Measurements from ENCODE around the gene ATG4A. TPM values are rescaled to one million over a fixed set of nuclear protein-coding genes. Genes with fewer than 3 reads are reported as not detected.

ATG4A gene
- total RNA-seq, 2 experiments from 2014 or later, result 2.9 to 4.0 TPM

DNA sequence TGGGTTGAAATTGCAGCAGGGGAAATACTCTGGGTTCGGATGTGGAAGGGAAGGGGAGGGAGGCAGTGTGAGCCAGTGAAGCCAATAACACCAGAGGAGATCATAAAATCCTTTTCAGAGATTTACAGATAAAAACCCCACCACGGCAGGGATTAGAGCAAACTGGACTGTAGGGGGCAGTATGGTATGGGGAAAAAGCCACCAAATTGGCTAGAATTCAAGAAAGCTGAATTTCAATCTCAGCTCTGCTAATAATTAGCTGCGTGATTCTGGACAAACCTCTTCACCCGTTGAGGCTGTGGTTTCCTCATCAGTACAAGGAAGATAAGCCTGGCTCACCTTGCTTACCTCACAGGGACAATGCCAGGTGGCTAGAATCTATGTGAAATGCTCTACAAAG lies 108.1 kb downstream of the ATG4A start:
- no peaks in the 10 kb centered on the region for H3K9me3 ChIP-seq (ENCODE audit: control insufficient read depth in 1 of 2, insufficient read depth in 1 of 2, low read length in 2 of 2)
- CTCF ChIA-PET, result interaction anchor here (1.6 kb wide), 1 partner anchor 9 kb away, joined by 3 read pairs; no protein-coding TSS in a partner anchor

DNA sequence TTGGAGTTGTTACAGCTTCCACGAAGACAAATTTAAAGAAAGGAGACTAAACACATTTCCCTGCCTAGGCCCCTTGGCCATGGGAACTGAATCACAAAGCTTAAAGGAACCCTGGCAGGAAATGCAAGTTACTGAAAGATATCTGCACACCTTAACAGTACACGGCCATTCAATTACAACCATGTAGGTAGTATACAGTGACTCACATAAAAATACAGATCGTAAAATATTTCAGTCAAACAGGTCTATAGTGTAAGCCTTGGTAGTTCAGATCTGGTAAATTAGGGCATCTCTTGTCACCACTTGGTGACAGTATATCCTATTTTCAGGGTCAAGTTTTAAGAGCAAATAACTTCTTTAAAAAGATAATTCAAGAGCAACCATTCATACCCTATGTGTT lies 112.0 kb downstream of the ATG4A start:
- no peak overlapping the region for H3K27ac Mint-ChIP-seq

More for the DNA sequence above, 108.1 kb downstream of the ATG4A start:
- Mint-ChIP-seq H3K4me3 (no peak overlapping the region), H3K27me3 (peaks cover 18% of the 10 kb centered on the region), H3K27ac (no peak overlapping the region), H3K4me1 (ENCODE audit: low read depth) (no peaks in the 10 kb centered on the region), H3K9me3 (no peaks in the 10 kb centered on the region), H3K36me3 (ENCODE audit: low read depth) (no peaks in the 10 kb centered on the region)
- POLR2A ChIA-PET, result no interaction called here
- Histone ChIP-seq H3K27ac (ENCODE audit: low read depth in 1 of 2, low read length in 2 of 2) (no peak overlapping the region), H3K4me3 (ENCODE audit: low read length) (no peak overlapping the region), H3K27me3 (ENCODE audit: control insufficient read depth in 1 of 2, insufficient read depth in 2 of 2, low read length in 2 of 2) (no peaks in the 10 kb centered on the region), H3K36me3 (ENCODE audit: insufficient read depth, low read length) (no peaks in the 10 kb centered on the region), H3K4me1 (ENCODE audit: insufficient read depth, low read length) (no peaks in the 10 kb centered on the region)
- ATAC-seq (ENCODE audit: poor library complexity) (no peak), DNase-seq (peak in 2 of 14 experiments; percentile 1)
- TF ChIP-seq, protein P1, sequence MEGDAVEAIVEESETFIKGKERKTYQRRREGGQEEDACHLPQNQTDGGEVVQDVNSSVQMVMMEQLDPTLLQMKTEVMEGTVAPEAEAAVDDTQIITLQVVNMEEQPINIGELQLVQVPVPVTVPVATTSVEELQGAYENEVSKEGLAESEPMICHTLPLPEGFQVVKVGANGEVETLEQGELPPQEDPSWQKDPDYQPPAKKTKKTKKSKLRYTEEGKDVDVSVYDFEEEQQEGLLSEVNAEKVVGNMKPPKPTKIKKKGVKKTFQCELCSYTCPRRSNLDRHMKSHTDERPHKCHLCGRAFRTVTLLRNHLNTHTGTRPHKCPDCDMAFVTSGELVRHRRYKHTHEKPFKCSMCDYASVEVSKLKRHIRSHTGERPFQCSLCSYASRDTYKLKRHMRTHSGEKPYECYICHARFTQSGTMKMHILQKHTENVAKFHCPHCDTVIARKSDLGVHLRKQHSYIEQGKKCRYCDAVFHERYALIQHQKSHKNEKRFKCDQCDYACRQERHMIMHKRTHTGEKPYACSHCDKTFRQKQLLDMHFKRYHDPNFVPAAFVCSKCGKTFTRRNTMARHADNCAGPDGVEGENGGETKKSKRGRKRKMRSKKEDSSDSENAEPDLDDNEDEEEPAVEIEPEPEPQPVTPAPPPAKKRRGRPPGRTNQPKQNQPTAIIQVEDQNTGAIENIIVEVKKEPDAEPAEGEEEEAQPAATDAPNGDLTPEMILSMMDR (IDR thresholded peaks at IDR 0.05), result no peak
- intact Hi-C loops (cut with DNase I, micrococcal nuclease), result no loop called here

More for the DNA sequence above, 112.0 kb downstream of the ATG4A start:
- H3K27ac ChIP-seq (ENCODE audit: low read depth in 1 of 2, low read length in 2 of 2), result no peak overlapping the region
- H3K36me3 ChIP-seq (ENCODE audit: insufficient read depth, low read length), result no peaks in the 10 kb centered on the region
- H3K4me3 Mint-ChIP-seq, result no peak overlapping the region
- H3K36me3 Mint-ChIP-seq (ENCODE audit: low read depth), result no peaks in the 10 kb centered on the region
- intact Hi-C loops (cut with DNase I, micrococcal nuclease), result no loop called here
- ATAC-seq (ENCODE audit: poor library complexity), result no peak
- peaks cover 26% of the 10 kb centered on the region for H3K27me3 Mint-ChIP-seq
- H3K9me3 ChIP-seq (ENCODE audit: control insufficient read depth in 1 of 2, insufficient read depth in 1 of 2, low read length in 2 of 2), result no peaks in the 10 kb centered on the region
- CTCF ChIA-PET, result no interaction called here
- POLR2A ChIA-PET, result no interaction called here
- no peak for DNase-seq
- H3K27me3 ChIP-seq (ENCODE audit: control insufficient read depth in 1 of 2, insufficient read depth in 2 of 2, low read length in 2 of 2), result no peaks in the 10 kb centered on the region
- H3K4me1 Mint-ChIP-seq (ENCODE audit: low read depth), result no peaks in the 10 kb centered on the region
- no peaks in the 10 kb centered on the region for H3K4me1 ChIP-seq (ENCODE audit: insufficient read depth, low read length)
- H3K9me3 Mint-ChIP-seq, result no peaks in the 10 kb centered on the region
- H3K4me3 ChIP-seq (ENCODE audit: low read length), result no peak overlapping the region
- TF ChIP-seq, protein P1 (IDR thresholded peaks at IDR 0.05), result no peak

Other genes with a start within 250 kb of the ATG4A start
- not detected for gene TEX13B, start 109.4 kb upstream of the ATG4A start, total RNA-seq
- gene VSIG1, start 46.7 kb upstream of the ATG4A start, total RNA-seq, result 10 to 100 TPM; 12.5 to 14.9 TPM
- gene PSMD10, start 236 bp upstream of the ATG4A start, total RNA-seq, result 10 to 100 TPM; 18.6 to 24.1 TPM

All from CD4-positive, alpha-beta T cell (primary cell).